PC-9 (cell line): Measurements from ENCODE around the gene ZNF638.

Source experiments
- EZH2 ChIP-seq: fragments of 200-600 bp; sonication (generic); IDR thresholded peaks from 2 replicates; pipeline ENCODE4 v1.8.0; 2017; ENCODE audit warnings: antibody characterized with exemption, low read depth
- TF ChIP-seq, protein P1 (sequence below): fragments of 200-600 bp; sonication (generic); conservative IDR thresholded peaks from 2 replicates; pipeline ENCODE4 v1.6.1; 2017; ENCODE audit warnings: mixed run types, antibody characterized with exemption, mild to moderate bottlenecking, moderate library complexity

- no peak for TF ChIP-seq EZH2
- TF ChIP-seq, protein P1, sequence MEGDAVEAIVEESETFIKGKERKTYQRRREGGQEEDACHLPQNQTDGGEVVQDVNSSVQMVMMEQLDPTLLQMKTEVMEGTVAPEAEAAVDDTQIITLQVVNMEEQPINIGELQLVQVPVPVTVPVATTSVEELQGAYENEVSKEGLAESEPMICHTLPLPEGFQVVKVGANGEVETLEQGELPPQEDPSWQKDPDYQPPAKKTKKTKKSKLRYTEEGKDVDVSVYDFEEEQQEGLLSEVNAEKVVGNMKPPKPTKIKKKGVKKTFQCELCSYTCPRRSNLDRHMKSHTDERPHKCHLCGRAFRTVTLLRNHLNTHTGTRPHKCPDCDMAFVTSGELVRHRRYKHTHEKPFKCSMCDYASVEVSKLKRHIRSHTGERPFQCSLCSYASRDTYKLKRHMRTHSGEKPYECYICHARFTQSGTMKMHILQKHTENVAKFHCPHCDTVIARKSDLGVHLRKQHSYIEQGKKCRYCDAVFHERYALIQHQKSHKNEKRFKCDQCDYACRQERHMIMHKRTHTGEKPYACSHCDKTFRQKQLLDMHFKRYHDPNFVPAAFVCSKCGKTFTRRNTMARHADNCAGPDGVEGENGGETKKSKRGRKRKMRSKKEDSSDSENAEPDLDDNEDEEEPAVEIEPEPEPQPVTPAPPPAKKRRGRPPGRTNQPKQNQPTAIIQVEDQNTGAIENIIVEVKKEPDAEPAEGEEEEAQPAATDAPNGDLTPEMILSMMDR: no peak
These were observed 123.6 kb downstream of the ZNF638 start for GRCh38 chr2:71455011-71455740.
